ENCODE data around the gene SPACA9.
A peak's percentile ranks its signal among the peaks of the same experiment; 100 is the strongest.

Gene SPACA9

GRCh38 chr9:132878695-132879456 is at the start of gene SPACA9:
TSS of gene SPACA9 (plus strand) at chr9:132878898. CDS start at chr9:132883948, 5,050 bp downstream.
- peak in 1 of 2 experiments; percentile 21 for DNase-seq

GRCh38 chr9:132832171-132832881 is 46.4 kb upstream of the SPACA9 start:
- DNase-seq, result no peak

GRCh38 chr9:132833550-132834121 is 45.1 kb upstream of the SPACA9 start:
- no peak for DNase-seq

- DNase-seq, result no peak
Measured at GRCh38 chr9:132834343-132834742, 44.4 kb upstream of the SPACA9 start.

GRCh38 chr9:132837501-132838286 is 41.0 kb upstream of the SPACA9 start:
- no peak for DNase-seq

GRCh38 chr9:132838291-132838690 is 40.4 kb upstream of the SPACA9 start:
- no peak for DNase-seq

- no peak for DNase-seq
Measured at GRCh38 chr9:132840980-132841379, 37.7 kb upstream of the SPACA9 start.

- DNase-seq, result no peak
Measured at GRCh38 chr9:132842124-132843044, 36.3 kb upstream of the SPACA9 start.

GRCh38 chr9:132846109-132846917 is 32.4 kb upstream of the SPACA9 start:
- no peak for DNase-seq

GRCh38 chr9:132846918-132847515 is 31.7 kb upstream of the SPACA9 start:
- no peak for DNase-seq

GRCh38 chr9:132849185-132849706 is 29.5 kb upstream of the SPACA9 start:
- DNase-seq, result peak in 1 of 2 experiments; percentile 19

GRCh38 chr9:132853482-132853881 is 25.2 kb upstream of the SPACA9 start:
- no peak for DNase-seq

- DNase-seq, result no peak
Measured at GRCh38 chr9:132854832-132855231, 23.9 kb upstream of the SPACA9 start.

- no peak for DNase-seq
Measured at GRCh38 chr9:132855904-132856303, 22.8 kb upstream of the SPACA9 start.

- DNase-seq, result no peak
Measured at GRCh38 chr9:132857031-132857430, 21.7 kb upstream of the SPACA9 start.

GRCh38 chr9:132857616-132858342 is 20.9 kb upstream of the SPACA9 start:
- DNase-seq, result peak; percentile 23 to 64

GRCh38 chr9:132858751-132859150 is 19.9 kb upstream of the SPACA9 start:
- DNase-seq, result no peak

- DNase-seq, result no peak
Measured at GRCh38 chr9:132861666-132862065, 17.0 kb upstream of the SPACA9 start.

GRCh38 chr9:132862533-132862932 is 16.2 kb upstream of the SPACA9 start:
- DNase-seq, result no peak

- no peak for DNase-seq
Measured at GRCh38 chr9:132863096-132863495, 15.6 kb upstream of the SPACA9 start.
